Activated T-helper 1 cell treated with anti-CD3 and anti-CD28 coated beads, Interleukin-12 subunit alpha, Interleukin-12 subunit beta, Interleukin-2, Interleukin-4 antibody, amounts not matched to agents 30 ng/mL and 10 ng/mL and 1 ng/mL, durations not matched to agents 14 hours and 24 hours and 36 hours (primary cell): ENCODE data around the gene TTLL7. TPM values are rescaled to one million over a fixed set of nuclear protein-coding genes. Genes with fewer than 3 reads are reported as not detected.

Experiments
- DNase-seq: peaks from one replicate; pipeline ENCODE4 v3.0.0; 2021; ENCODE audit warnings: low spot score
- H3K27ac Mint-ChIP-seq: one replicate; pipeline ENCODE4 v1.8.0; 2021; ENCODE audit warnings: mild to moderate bottlenecking, mixed read lengths
- H3K27me3 Mint-ChIP-seq: one replicate; pipeline ENCODE4 v1.8.0; 2022; ENCODE audit warnings: mild to moderate bottlenecking, moderate library complexity, mixed read lengths; ENCODE audit not compliant: insufficient read depth
- H3K36me3 Mint-ChIP-seq: one replicate; pipeline ENCODE4 v1.8.0; 2021; ENCODE audit warnings: low read depth, mixed read lengths
- H3K4me1 Mint-ChIP-seq: one replicate; pipeline ENCODE4 v1.8.0; 2021; ENCODE audit warnings: low read depth, mixed read lengths
- H3K4me3 Mint-ChIP-seq: one replicate; pipeline ENCODE4 v1.8.0; 2021; ENCODE audit warnings: mild to moderate bottlenecking, moderate library complexity, mixed read lengths
- H3K9me3 Mint-ChIP-seq: one replicate; pipeline ENCODE4 v1.8.0; 2021; ENCODE audit warnings: mixed read lengths
- intact Hi-C: fragments of 100-400 bp; cut with micrococcal nuclease; formaldehyde crosslinking; loops from one replicate; pipeline ENCODE4 v1.15.1; 2024
- total RNA-seq: library from RNA; stranded (reverse); gene quantifications from 2 replicates; pipeline ENCODE4 v1.2.3, GENCODE V29; 2022

The TTLL7 gene
- total RNA-seq, 1 donor from 2014 or later: 0.29 TPM

- H3K27me3 Mint-ChIP-seq: no peaks in the 10 kb centered on the region
- H3K4me3 Mint-ChIP-seq: no peak overlapping the region
- no peaks in the 10 kb centered on the region for H3K36me3 Mint-ChIP-seq
- H3K27ac Mint-ChIP-seq: no peak overlapping the region
- no peaks in the 10 kb centered on the region for H3K4me1 Mint-ChIP-seq
- H3K9me3 Mint-ChIP-seq: peaks cover 2% of the 10 kb centered on the region
- intact Hi-C loops: no loop called here
- DNase-seq: no peak
Observed at GRCh38 chr1:83882906-83883305, 116.0 kb downstream of the TTLL7 start.

- intact Hi-C loops: no loop called here
- no peaks in the 10 kb centered on the region for H3K9me3 Mint-ChIP-seq
- H3K27ac Mint-ChIP-seq: no peak overlapping the region
Observed at GRCh38 chr1:83872515-83872914, 126.4 kb downstream of the TTLL7 start.

GRCh38 chr1:83864991-83865390 is 133.9 kb downstream of the TTLL7 start:
- Mint-ChIP-seq H3K4me3 (no peak overlapping the region), H3K27me3 (no peaks in the 10 kb centered on the region), H3K9me3 (no peaks in the 10 kb centered on the region), H3K27ac (no peak overlapping the region), H3K4me1 (peaks cover 11% of the 10 kb centered on the region), H3K36me3 (no peaks in the 10 kb centered on the region)
- intact Hi-C loops: loop anchor here (5.0 kb wide), 1 partner anchor 1088 kb away; no protein-coding TSS in a partner anchor
- DNase-seq: no peak

More at GRCh38 chr1:83872515-83872914, 126.4 kb downstream of the TTLL7 start:
- H3K36me3 Mint-ChIP-seq: no peaks in the 10 kb centered on the region
- peaks cover 5% of the 10 kb centered on the region for H3K27me3 Mint-ChIP-seq
- no peak for DNase-seq
- H3K4me1 Mint-ChIP-seq: no peaks in the 10 kb centered on the region
- H3K4me3 Mint-ChIP-seq: no peak overlapping the region

GRCh38 chr1:83860490-83861221 is 138.3 kb downstream of the TTLL7 start:
- Mint-ChIP-seq H3K27me3 (no peaks in the 10 kb centered on the region), H3K4me3 (peak overlapping the region; percentile 80), H3K9me3 (no peaks in the 10 kb centered on the region), H3K27ac (peak overlapping the region; percentile 48), H3K4me1 (peaks cover 14% of the 10 kb centered on the region), H3K36me3 (no peaks in the 10 kb centered on the region)
- intact Hi-C loops: loop anchor here (5.0 kb wide), 1 partner anchor 1083 kb away; no protein-coding TSS in a partner anchor
- peak; percentile 60 for DNase-seq

GRCh38 chr1:83857716-83858115 is 141.2 kb downstream of the TTLL7 start:
- Mint-ChIP-seq H3K9me3 (no peaks in the 10 kb centered on the region), H3K27me3 (no peaks in the 10 kb centered on the region), H3K4me1 (peaks cover 14% of the 10 kb centered on the region), H3K36me3 (no peaks in the 10 kb centered on the region), H3K4me3 (no peak overlapping the region), H3K27ac (no peak overlapping the region)
- no peak for DNase-seq
- intact Hi-C loops: loop anchor here (10.0 kb wide), 1 partner anchor 343 kb away; no protein-coding TSS in a partner anchor

GRCh38 chr1:83857103-83857502 is 141.8 kb downstream of the TTLL7 start:
- peaks cover 14% of the 10 kb centered on the region for H3K4me1 Mint-ChIP-seq
- no peaks in the 10 kb centered on the region for H3K36me3 Mint-ChIP-seq
- intact Hi-C loops: loop anchor here (10.0 kb wide), 1 partner anchor 342 kb away; no protein-coding TSS in a partner anchor
- no peaks in the 10 kb centered on the region for H3K27me3 Mint-ChIP-seq
- DNase-seq: no peak
- no peak overlapping the region for H3K4me3 Mint-ChIP-seq
- H3K27ac Mint-ChIP-seq: no peak overlapping the region
- H3K9me3 Mint-ChIP-seq: no peaks in the 10 kb centered on the region

- Mint-ChIP-seq H3K27me3 (no peaks in the 10 kb centered on the region), H3K27ac (no peak overlapping the region), H3K4me1 (peaks cover 13% of the 10 kb centered on the region), H3K4me3 (no peak overlapping the region), H3K9me3 (no peaks in the 10 kb centered on the region), H3K36me3 (no peaks in the 10 kb centered on the region)
- intact Hi-C loops: loop anchor here (10.0 kb wide), 1 partner anchor 342 kb away; no protein-coding TSS in a partner anchor
- DNase-seq: no peak
Observed at GRCh38 chr1:83856381-83856780, 142.6 kb downstream of the TTLL7 start.

- H3K4me3 Mint-ChIP-seq: no peak overlapping the region
- H3K27ac Mint-ChIP-seq: no peak overlapping the region
- H3K4me1 Mint-ChIP-seq: peaks cover 13% of the 10 kb centered on the region
- no peaks in the 10 kb centered on the region for H3K36me3 Mint-ChIP-seq
- no peaks in the 10 kb centered on the region for H3K9me3 Mint-ChIP-seq
- H3K27me3 Mint-ChIP-seq: no peaks in the 10 kb centered on the region
- DNase-seq: no peak
- intact Hi-C loops: loop anchor here (10.0 kb wide), 1 partner anchor 340 kb away; no protein-coding TSS in a partner anchor
Observed at GRCh38 chr1:83854456-83854855, 144.5 kb downstream of the TTLL7 start.

- H3K27ac Mint-ChIP-seq: no peak overlapping the region
- intact Hi-C loops: loop anchor here (10.0 kb wide), 1 partner anchor 336 kb away; no protein-coding TSS in a partner anchor
Observed at GRCh38 chr1:83850834-83851233, 148.1 kb downstream of the TTLL7 start.

GRCh38 chr1:83849191-83850061 is 149.5 kb downstream of the TTLL7 start:
- Mint-ChIP-seq H3K4me1 (peaks cover 17% of the 10 kb centered on the region), H3K4me3 (no peak overlapping the region), H3K36me3 (peaks cover 1% of the 10 kb centered on the region), H3K27me3 (peaks cover 1% of the 10 kb centered on the region), H3K9me3 (peaks cover 2% of the 10 kb centered on the region), H3K27ac (peak overlapping the region; percentile 9)
- intact Hi-C loops: loop anchor here (10.0 kb wide), 1 partner anchor 335 kb away; no protein-coding TSS in a partner anchor
- no peak for DNase-seq

More at GRCh38 chr1:83850834-83851233, 148.1 kb downstream of the TTLL7 start:
- no peaks in the 10 kb centered on the region for H3K36me3 Mint-ChIP-seq
- H3K27me3 Mint-ChIP-seq: no peaks in the 10 kb centered on the region
- peaks cover 17% of the 10 kb centered on the region for H3K4me1 Mint-ChIP-seq
- no peak for DNase-seq
- no peak overlapping the region for H3K4me3 Mint-ChIP-seq
- H3K9me3 Mint-ChIP-seq: no peaks in the 10 kb centered on the region

GRCh38 chr1:83846138-83846537 is 152.8 kb downstream of the TTLL7 start:
- no peak overlapping the region for H3K4me3 Mint-ChIP-seq

GRCh38 chr1:83845437-83846071 is 153.4 kb downstream of the TTLL7 start:
- peaks cover 3% of the 10 kb centered on the region for H3K9me3 Mint-ChIP-seq
- no peak overlapping the region for H3K4me3 Mint-ChIP-seq
- H3K4me1 Mint-ChIP-seq: peaks cover 15% of the 10 kb centered on the region
- peaks cover 1% of the 10 kb centered on the region for H3K27me3 Mint-ChIP-seq
- intact Hi-C loops: no loop called here
- peaks cover 1% of the 10 kb centered on the region for H3K36me3 Mint-ChIP-seq
- no peak for DNase-seq
- H3K27ac Mint-ChIP-seq: no peak overlapping the region

More at GRCh38 chr1:83846138-83846537, 152.8 kb downstream of the TTLL7 start:
- Mint-ChIP-seq H3K27ac (no peak overlapping the region), H3K27me3 (peaks cover 1% of the 10 kb centered on the region), H3K4me1 (peaks cover 17% of the 10 kb centered on the region), H3K9me3 (peaks cover 3% of the 10 kb centered on the region), H3K36me3 (peaks cover 1% of the 10 kb centered on the region)
- intact Hi-C loops: no loop called here
- DNase-seq: no peak
